Measurements from ENCODE around the gene ADAMTS20. TPM values are rescaled to one million over a fixed set of nuclear protein-coding genes. Genes with fewer than 3 reads are reported as not detected.

ADAMTS20 gene
- total RNA-seq, 4 donors from 2014 or later: not detected

GRCh38 chr12:43586646-43587245 lies 34.7 kb upstream of the ADAMTS20 start:
- H3K36me3 ChIP-seq: no peaks in the 10 kb centered on the region
- DNase-seq (ENCODE audit: low spot score in 2 of 2): no peak
- H3K27me3 ChIP-seq: no peaks in the 10 kb centered on the region
- H3K27ac ChIP-seq: no peak overlapping the region
- no peaks in the 10 kb centered on the region for H3K4me1 ChIP-seq
- H3K4me3 ChIP-seq: no peak overlapping the region
- no peaks in the 10 kb centered on the region for H3K9me3 ChIP-seq
- 76% methylated on average over 7 of the region's 7 CpGs for WGBS
- no peak for TF ChIP-seq POLR2AphosphoS5 (IDR thresholded peaks at IDR 0.05)
- TF ChIP-seq EP300 (IDR thresholded peaks at IDR 0.05): no peak
- no peak for TF ChIP-seq CTCF (IDR thresholded peaks at IDR 0.05)
- TF ChIP-seq POLR2A (IDR thresholded peaks at IDR 0.05): no peak

- no peak for DNase-seq (ENCODE audit: low spot score in 2 of 2)
- no peak overlapping the region for H3K4me3 ChIP-seq
- no peak overlapping the region for H3K27ac ChIP-seq
- TF ChIP-seq CTCF (IDR thresholded peaks at IDR 0.05) (no peak), POLR2AphosphoS5 (IDR thresholded peaks at IDR 0.05) (no peak), EP300 (IDR thresholded peaks at IDR 0.05) (no peak), POLR2A (IDR thresholded peaks at IDR 0.05) (no peak)
- H3K36me3 ChIP-seq: no peaks in the 10 kb centered on the region
- H3K4me1 ChIP-seq: no peaks in the 10 kb centered on the region
- no peaks in the 10 kb centered on the region for H3K9me3 ChIP-seq
- H3K27me3 ChIP-seq: no peaks in the 10 kb centered on the region
- WGBS: 58% methylated on average over 2 of the region's 2 CpGs
Observed at GRCh38 chr12:43585676-43586075, 33.7 kb upstream of the ADAMTS20 start.

GRCh38 chr12:43580601-43581000 lies 28.6 kb upstream of the ADAMTS20 start:
- no peaks in the 10 kb centered on the region for H3K36me3 ChIP-seq
- no peaks in the 10 kb centered on the region for H3K4me1 ChIP-seq
- no peaks in the 10 kb centered on the region for H3K27me3 ChIP-seq
- no peak for DNase-seq (ENCODE audit: low spot score in 2 of 2)
- TF ChIP-seq CTCF (IDR thresholded peaks at IDR 0.05) (no peak), EP300 (IDR thresholded peaks at IDR 0.05) (no peak), POLR2AphosphoS5 (IDR thresholded peaks at IDR 0.05) (no peak)
- H3K9me3 ChIP-seq: no peaks in the 10 kb centered on the region
- H3K4me3 ChIP-seq: no peak overlapping the region
- WGBS: 89% methylated on average over 5 of the region's 5 CpGs
- no peak overlapping the region for H3K27ac ChIP-seq

GRCh38 chr12:43579206-43579605 lies 27.2 kb upstream of the ADAMTS20 start:
- Histone ChIP-seq H3K27me3 (no peaks in the 10 kb centered on the region), H3K4me1 (no peaks in the 10 kb centered on the region), H3K4me3 (no peak overlapping the region), H3K36me3 (no peaks in the 10 kb centered on the region), H3K9me3 (peaks cover under 1% of the 10 kb centered on the region), H3K27ac (no peak overlapping the region)
- DNase-seq (ENCODE audit: low spot score in 2 of 2): no peak
- 15% methylated on average over 4 of the region's 4 CpGs for WGBS
- no peak for TF ChIP-seq EP300 (IDR thresholded peaks at IDR 0.05)
- TF ChIP-seq POLR2AphosphoS5 (IDR thresholded peaks at IDR 0.05): no peak
- no peak for TF ChIP-seq CTCF (IDR thresholded peaks at IDR 0.05)
- TF ChIP-seq POLR2A (IDR thresholded peaks at IDR 0.05): no peak

GRCh38 chr12:43578782-43579181 lies 26.8 kb upstream of the ADAMTS20 start:
- 19% methylated on average over 3 of the region's 3 CpGs for WGBS
- no peak for DNase-seq (ENCODE audit: low spot score in 2 of 2)
- no peaks in the 10 kb centered on the region for H3K4me1 ChIP-seq
- peaks cover 4% of the 10 kb centered on the region for H3K9me3 ChIP-seq
- no peaks in the 10 kb centered on the region for H3K36me3 ChIP-seq
- H3K4me3 ChIP-seq: no peak overlapping the region
- no peak overlapping the region for H3K27ac ChIP-seq
- no peaks in the 10 kb centered on the region for H3K27me3 ChIP-seq
- no peak for TF ChIP-seq POLR2AphosphoS5 (IDR thresholded peaks at IDR 0.05)
- no peak for TF ChIP-seq EP300 (IDR thresholded peaks at IDR 0.05)
- TF ChIP-seq CTCF (IDR thresholded peaks at IDR 0.05): no peak
- TF ChIP-seq POLR2A (IDR thresholded peaks at IDR 0.05): no peak
